Brain microvascular endothelial cell (primary cell): Measurements from ENCODE around the gene ASRGL1.
A peak's percentile ranks its signal among the peaks of the same experiment; 100 is the strongest.
"Not testable (repeated sequence)": the region's sequence is repeated elsewhere in the genome, so short reads cannot be mapped to it uniquely, and the experiment has no call there.

Source experiments
- DNase-seq: peaks from one replicate; pipeline ENCODE4 v3.0.0-alpha.2; 2020
- H3K27ac ChIP-seq: fragments of 250-450 bp; sonication (Bioruptor Pico); 2 replicates; pipeline ENCODE4 v1.5.1; 2020; ENCODE audit warnings: mild to moderate bottlenecking, moderate library complexity
- H3K27me3 ChIP-seq: fragments of 250-450 bp; sonication (Bioruptor Pico); replicated peaks from 2 replicates; pipeline ENCODE4 v1.5.1; 2020; ENCODE audit warnings: mild to moderate bottlenecking
- H3K36me3 ChIP-seq: fragments of 250-450 bp; sonication (Bioruptor Pico); replicated peaks from 2 replicates; pipeline ENCODE4 v1.5.1; 2020; ENCODE audit warnings: mild to moderate bottlenecking
- H3K4me3 ChIP-seq: 2 replicates; pipeline ENCODE4 v1.5.1; 2011; ENCODE audit warnings: low read depth, mild to moderate bottlenecking, control low read depth, low read length, moderate library complexity
- in situ Hi-C: cut with HindIII; loops from 2 replicates; pipeline ENCODE4 v1.10.0; 2017; ENCODE audit warnings: low sequenced_read_pairs, low pct_ligation_motif_present
- TF ChIP-seq, protein P1 (sequence below): IDR thresholded peaks from 2 replicates; pipeline ENCODE4 v1.5.1; 2011; ENCODE audit warnings: low read depth, mild to moderate bottlenecking, moderate library complexity, low read length, control low read depth, inconsistent platforms; ENCODE audit errors: missing control alignments

ASRGL1 gene

DNA sequence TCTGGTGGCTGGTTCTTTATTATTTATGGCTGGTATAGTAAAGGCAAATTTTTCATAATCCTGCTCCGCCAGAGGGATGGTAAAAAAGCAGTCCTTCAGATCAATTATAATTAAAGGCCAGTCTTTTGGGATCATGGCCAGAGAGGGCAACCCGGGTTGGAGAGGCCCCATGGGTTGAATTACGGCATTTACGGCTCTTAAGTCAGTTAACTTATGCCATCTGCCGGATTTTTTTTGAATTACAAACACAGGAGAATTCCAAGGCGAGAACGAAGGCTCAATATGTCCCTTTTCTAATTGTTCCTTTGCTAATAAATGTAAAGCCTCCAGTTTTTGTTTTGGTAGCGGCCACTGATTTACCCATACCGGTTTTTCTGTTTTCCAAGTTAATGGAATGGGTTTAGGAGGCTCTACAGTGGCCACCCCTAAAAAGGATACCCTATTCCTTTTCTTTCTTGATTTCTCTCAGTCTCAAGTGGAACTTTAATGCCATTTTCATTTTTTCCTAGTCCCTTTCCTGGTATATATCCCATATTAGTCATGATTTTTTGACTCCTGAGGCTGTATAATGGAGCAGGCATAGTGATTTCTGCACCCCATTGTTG is 41.3 kb downstream of the ASRGL1 start:
- in situ Hi-C loops, result loop anchor here (25.0 kb wide), 1 partner anchor 184 kb away; the partner anchor contains the start of gene EEF1G
- H3K27ac ChIP-seq, H3K36me3 ChIP-seq, H3K27me3 ChIP-seq, H3K4me3 ChIP-seq: not testable (repeated sequence)
- peak; percentile 38 for DNase-seq
- TF ChIP-seq, protein P1, sequence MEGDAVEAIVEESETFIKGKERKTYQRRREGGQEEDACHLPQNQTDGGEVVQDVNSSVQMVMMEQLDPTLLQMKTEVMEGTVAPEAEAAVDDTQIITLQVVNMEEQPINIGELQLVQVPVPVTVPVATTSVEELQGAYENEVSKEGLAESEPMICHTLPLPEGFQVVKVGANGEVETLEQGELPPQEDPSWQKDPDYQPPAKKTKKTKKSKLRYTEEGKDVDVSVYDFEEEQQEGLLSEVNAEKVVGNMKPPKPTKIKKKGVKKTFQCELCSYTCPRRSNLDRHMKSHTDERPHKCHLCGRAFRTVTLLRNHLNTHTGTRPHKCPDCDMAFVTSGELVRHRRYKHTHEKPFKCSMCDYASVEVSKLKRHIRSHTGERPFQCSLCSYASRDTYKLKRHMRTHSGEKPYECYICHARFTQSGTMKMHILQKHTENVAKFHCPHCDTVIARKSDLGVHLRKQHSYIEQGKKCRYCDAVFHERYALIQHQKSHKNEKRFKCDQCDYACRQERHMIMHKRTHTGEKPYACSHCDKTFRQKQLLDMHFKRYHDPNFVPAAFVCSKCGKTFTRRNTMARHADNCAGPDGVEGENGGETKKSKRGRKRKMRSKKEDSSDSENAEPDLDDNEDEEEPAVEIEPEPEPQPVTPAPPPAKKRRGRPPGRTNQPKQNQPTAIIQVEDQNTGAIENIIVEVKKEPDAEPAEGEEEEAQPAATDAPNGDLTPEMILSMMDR, result peak; percentile 32

DNA sequence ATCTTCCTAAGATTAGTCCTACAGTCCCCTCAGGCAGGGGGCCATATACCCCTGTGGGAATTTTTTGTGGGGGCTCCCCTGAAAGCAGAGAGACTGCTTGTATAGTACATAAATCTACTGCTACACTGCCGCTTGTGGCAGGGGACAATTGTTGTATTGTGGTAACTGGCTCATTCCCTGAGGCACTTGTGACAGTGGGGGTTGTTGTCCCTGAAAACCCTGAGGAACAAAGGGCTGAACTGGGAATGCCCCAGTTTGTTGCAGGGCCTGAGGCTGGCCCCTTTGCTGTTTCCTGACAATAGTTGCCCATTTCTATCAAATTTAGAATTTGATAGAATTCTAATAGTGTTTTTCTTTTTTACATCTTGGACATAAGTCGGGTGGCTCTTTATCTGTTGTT is 42.3 kb downstream of the ASRGL1 start:
- not testable (repeated sequence) for H3K4me3 ChIP-seq, H3K36me3 ChIP-seq, DNase-seq, H3K27ac ChIP-seq, H3K27me3 ChIP-seq
- in situ Hi-C loops, result loop anchor here (25.0 kb wide), 1 partner anchor 183 kb away; the partner anchor contains the start of gene EEF1G

DNA sequence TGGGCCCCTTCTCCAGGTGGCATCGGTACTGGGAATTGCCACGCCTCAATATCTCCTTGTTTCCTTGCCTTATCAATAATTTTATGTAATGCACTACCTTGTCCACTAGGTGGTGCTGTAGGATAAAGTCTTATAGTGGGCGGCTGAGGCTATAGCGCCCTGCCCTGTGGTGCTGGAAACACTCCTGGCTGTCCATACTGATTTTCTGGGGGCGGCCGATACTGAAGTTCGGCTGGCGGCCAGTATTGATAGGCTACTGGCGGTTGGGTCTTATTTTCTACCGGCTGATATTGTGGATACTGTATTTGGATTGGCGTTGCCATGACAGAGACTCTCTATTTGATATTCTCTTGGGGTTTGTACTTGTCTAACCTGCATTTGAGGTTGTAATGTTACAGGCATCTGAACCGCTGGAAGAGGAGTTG is 43.6 kb downstream of the ASRGL1 start:
- TF ChIP-seq, protein P1, result peak; percentile 73
- not testable (repeated sequence) for H3K27me3 ChIP-seq, H3K27ac ChIP-seq, H3K36me3 ChIP-seq, H3K4me3 ChIP-seq
- peak; percentile 46 for DNase-seq
- in situ Hi-C loops, result loop anchor here (25.0 kb wide), 1 partner anchor 181 kb away; the partner anchor contains the start of gene EEF1G

DNA sequence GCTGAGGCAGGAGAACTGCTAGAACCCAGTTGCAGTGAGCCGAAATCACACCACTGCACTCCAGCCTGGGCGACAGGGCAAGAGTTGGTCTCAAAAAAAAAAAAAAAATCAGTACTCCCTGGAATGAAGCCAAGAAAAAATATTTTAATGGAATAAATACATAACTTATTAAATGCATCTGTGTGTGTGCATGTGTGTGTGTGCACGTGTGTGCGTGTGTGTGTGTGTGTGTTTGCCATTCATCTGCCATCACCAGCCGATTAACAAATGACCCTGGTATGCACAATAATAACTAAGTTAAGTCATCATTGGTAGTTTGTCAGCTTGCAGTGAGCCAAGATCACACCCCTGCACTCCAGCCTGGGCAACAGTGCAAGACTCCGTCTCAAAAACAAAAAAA is 46.6 kb downstream of the ASRGL1 start:
- TF ChIP-seq, protein P1, result no peak
- in situ Hi-C loops, result loop anchor here (25.0 kb wide), 1 partner anchor 178 kb away; the partner anchor contains the start of gene EEF1G

DNA sequence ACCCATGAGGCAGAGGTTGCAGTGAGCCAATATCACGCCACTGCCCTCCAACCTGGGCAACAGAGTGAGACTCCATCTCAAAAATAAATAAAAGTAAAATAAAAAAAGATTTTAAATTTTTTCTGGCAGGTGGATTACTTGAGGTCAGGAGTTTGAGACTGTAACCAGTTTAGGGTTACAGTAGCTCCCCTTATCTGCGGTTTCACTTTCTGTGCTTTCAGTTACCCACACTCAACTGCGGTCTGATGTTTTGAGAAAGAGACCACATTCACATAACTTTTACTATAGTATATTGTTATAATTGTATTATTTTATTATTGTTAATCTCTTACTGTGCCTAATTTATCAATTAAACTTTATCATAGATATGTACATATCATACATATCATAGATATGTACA is 48.8 kb downstream of the ASRGL1 start:
- not testable (repeated sequence) for H3K36me3 ChIP-seq, H3K27ac ChIP-seq, DNase-seq, H3K27me3 ChIP-seq, H3K4me3 ChIP-seq
- in situ Hi-C loops, result loop anchor here (25.0 kb wide), 1 partner anchor 176 kb away; the partner anchor contains the start of gene EEF1G

More for the DNA sequence above, 46.6 kb downstream of the ASRGL1 start:
- no peak for DNase-seq
- Histone ChIP-seq H3K27me3 (no peaks in the 10 kb centered on the region), H3K27ac (no peak overlapping the region), H3K36me3 (no peaks in the 10 kb centered on the region), H3K4me3 (no peak overlapping the region)

DNA sequence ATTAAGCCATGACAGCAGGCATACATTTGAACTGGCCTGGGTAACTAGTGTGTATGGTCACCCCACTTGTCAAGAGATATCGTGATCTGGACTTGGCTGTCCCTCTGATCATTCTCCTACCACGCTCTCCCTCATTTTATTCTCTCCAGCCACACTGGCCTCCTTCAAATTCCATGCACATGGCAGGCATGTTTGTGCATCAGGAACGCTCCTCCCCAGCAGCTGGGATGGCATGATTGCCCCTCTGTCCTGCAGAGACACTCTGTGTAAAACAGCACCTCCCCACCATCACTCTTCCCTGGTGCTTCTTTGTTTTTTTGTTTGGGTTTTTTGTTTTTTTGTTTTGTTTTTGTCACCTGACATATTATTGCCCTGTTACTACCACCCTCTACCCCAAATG is 50.1 kb downstream of the ASRGL1 start:
- no peaks in the 10 kb centered on the region for H3K36me3 ChIP-seq
- TF ChIP-seq, protein P1, result no peak
- no peak for DNase-seq
- in situ Hi-C loops, result loop anchor here (25.0 kb wide), 1 partner anchor 175 kb away; the partner anchor contains the start of gene EEF1G
- H3K4me3 ChIP-seq, result no peak overlapping the region
- no peaks in the 10 kb centered on the region for H3K27me3 ChIP-seq
- no peak overlapping the region for H3K27ac ChIP-seq

DNA sequence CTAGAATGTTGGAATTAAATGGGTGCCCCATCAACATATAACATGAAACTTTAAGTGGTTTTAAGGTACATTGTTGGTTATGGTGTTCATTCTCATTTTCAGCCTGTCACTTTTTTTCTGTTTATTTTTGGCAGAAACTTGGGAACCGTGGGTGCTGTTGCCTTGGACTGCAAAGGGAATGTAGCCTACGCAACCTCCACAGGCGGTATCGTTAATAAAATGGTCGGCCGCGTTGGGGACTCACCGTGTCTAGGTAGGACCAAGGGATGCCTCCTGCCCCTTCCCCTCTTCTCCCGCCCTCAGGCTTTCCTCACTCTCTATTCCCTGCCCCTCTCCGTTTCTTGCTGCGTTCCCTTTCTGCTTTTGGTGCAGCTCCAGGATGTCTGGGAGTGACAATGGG is 51.8 kb downstream of the ASRGL1 start:
- no peak for DNase-seq

More for the DNA sequence above, 51.8 kb downstream of the ASRGL1 start:
- no peaks in the 10 kb centered on the region for H3K27me3 ChIP-seq
- H3K4me3 ChIP-seq, result no peak overlapping the region
- in situ Hi-C loops, result loop anchor here (25.0 kb wide), 1 partner anchor 173 kb away; the partner anchor contains the start of gene EEF1G
- TF ChIP-seq, protein P1, result no peak
- H3K27ac ChIP-seq, result no peak overlapping the region
- H3K36me3 ChIP-seq, result no peaks in the 10 kb centered on the region
